ENCODE measurements around the gene PRKN.

The PRKN gene

GRCh38 chr6:162603231-162604015 is 124.1 kb downstream of the PRKN start:
- TF ChIP-seq CTCF (IDR thresholded peaks at IDR 0.05; ENCODE audit: low read depth, low read length): no peak
- in situ Hi-C loops (cut with HindIII; ENCODE audit: low sequenced_read_pairs): no loop called here
- DNase-seq (ENCODE audit: low read depth, low spot score): no peak
- no peak overlapping the region for H3K4me3 ChIP-seq (ENCODE audit: low read depth, low read length)

DNA sequence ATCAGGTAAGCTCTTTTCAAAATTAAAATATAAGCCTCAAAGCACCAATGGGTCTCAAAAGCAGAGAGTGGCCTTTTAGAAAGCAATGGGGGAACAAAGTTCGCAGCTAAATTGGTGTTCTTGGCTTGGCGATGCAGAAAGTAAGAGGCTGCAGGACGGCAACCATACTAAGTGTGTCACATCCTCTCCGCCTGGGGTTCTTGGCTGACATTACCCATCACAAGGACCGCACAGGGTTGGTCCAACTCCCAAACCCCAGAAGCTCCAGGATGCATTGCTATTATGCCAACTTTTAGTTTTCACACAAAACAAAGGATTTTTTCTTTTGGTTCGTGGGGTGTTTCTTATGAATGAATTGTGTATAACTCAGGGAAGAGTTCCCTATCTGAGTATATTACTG is 124.8 kb downstream of the PRKN start:
- in situ Hi-C loops (cut with HindIII; ENCODE audit: low sequenced_read_pairs): no loop called here
- TF ChIP-seq CTCF (IDR thresholded peaks at IDR 0.05; ENCODE audit: low read depth, low read length): no peak
- no peak overlapping the region for H3K4me3 ChIP-seq (ENCODE audit: low read depth, low read length)
- DNase-seq (ENCODE audit: low read depth, low spot score): no peak

GRCh38 chr6:162596676-162597075 is 130.9 kb downstream of the PRKN start:
- in situ Hi-C loops (cut with HindIII; ENCODE audit: low sequenced_read_pairs): no loop called here
- TF ChIP-seq CTCF (IDR thresholded peaks at IDR 0.05; ENCODE audit: low read depth, low read length): no peak
- no peak for DNase-seq (ENCODE audit: low read depth, low spot score)
- H3K4me3 ChIP-seq (ENCODE audit: low read depth, low read length): no peak overlapping the region

- DNase-seq (ENCODE audit: low read depth, low spot score): no peak
- in situ Hi-C loops (cut with HindIII; ENCODE audit: low sequenced_read_pairs): no loop called here
- TF ChIP-seq CTCF (IDR thresholded peaks at IDR 0.05; ENCODE audit: low read depth, low read length): no peak
- H3K4me3 ChIP-seq (ENCODE audit: low read depth, low read length): no peak overlapping the region
Observed at GRCh38 chr6:162591517-162591916, 136.0 kb downstream of the PRKN start.

GRCh38 chr6:162581988-162582780 is 145.4 kb downstream of the PRKN start:
- in situ Hi-C loops (cut with HindIII; ENCODE audit: low sequenced_read_pairs): no loop called here
- no peak overlapping the region for H3K4me3 ChIP-seq (ENCODE audit: low read depth, low read length)
- no peak for DNase-seq (ENCODE audit: low read depth, low spot score)
- no peak for TF ChIP-seq CTCF (IDR thresholded peaks at IDR 0.05; ENCODE audit: low read depth, low read length)

GRCh38 chr6:162580619-162581018 is 146.9 kb downstream of the PRKN start:
- peak; percentile 0 for TF ChIP-seq CTCF (IDR thresholded peaks at IDR 0.05; ENCODE audit: low read depth, low read length)
- DNase-seq (ENCODE audit: low read depth, low spot score): no peak
- no peak overlapping the region for H3K4me3 ChIP-seq (ENCODE audit: low read depth, low read length)
- in situ Hi-C loops (cut with HindIII; ENCODE audit: low sequenced_read_pairs): no loop called here

Data from astrocyte of the spinal cord (primary cell).